ENCODE data around the gene TOMM40L.

TOMM40L gene

DNA sequence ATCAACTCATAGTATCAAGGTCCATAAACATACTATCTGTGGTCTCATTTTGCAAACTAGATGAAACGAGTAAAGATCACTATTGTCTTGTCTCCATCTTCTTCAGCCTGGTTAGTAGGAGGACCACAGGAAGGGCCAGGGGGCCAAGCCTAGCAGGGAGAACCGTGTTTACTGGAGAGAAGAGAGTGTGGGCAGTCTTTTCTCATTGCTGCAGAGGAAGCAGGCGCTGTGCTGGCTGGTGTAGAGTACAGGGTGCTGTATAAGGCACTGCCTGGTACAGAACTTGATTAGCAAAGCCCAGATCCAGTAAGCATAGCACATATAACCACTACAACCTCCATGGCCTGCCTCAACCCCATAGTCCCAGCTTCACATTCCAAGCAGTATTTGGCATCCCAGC, 38.5 kb upstream of the TOMM40L start:
- no peak overlapping the region for H3K9ac ChIP-seq
- no peak for TF ChIP-seq CTCF (IDR thresholded peaks at IDR 0.05)
- no peaks in the 10 kb centered on the region for H3K79me2 ChIP-seq
- no peak overlapping the region for H3K4me2 ChIP-seq (ENCODE audit: low read length)
- no peaks in the 10 kb centered on the region for H3K4me1 ChIP-seq
- no peak overlapping the region for H3K4me3 ChIP-seq (ENCODE audit: low read depth, low read length)
- no peak overlapping the region for H2AFZ ChIP-seq
- H3K27me3 ChIP-seq (ENCODE audit: control insufficient read depth, insufficient read depth, low read length): no peaks in the 10 kb centered on the region
- no peak overlapping the region for H3K27ac ChIP-seq
- no peaks in the 10 kb centered on the region for H3K36me3 ChIP-seq (ENCODE audit: control insufficient read depth, insufficient read depth, low read length)
- H3K9me3 ChIP-seq (ENCODE audit: control insufficient read depth, low read length): no peaks in the 10 kb centered on the region

GRCh38 chr1:161188381-161188780, 37.5 kb upstream of the TOMM40L start:
- no peak overlapping the region for H3K4me2 ChIP-seq (ENCODE audit: low read length)
- H3K79me2 ChIP-seq: no peaks in the 10 kb centered on the region
- no peak overlapping the region for H3K9ac ChIP-seq
- no peaks in the 10 kb centered on the region for H3K36me3 ChIP-seq (ENCODE audit: control insufficient read depth, insufficient read depth, low read length)
- H3K27me3 ChIP-seq (ENCODE audit: control insufficient read depth, insufficient read depth, low read length): no peaks in the 10 kb centered on the region
- TF ChIP-seq CTCF (IDR thresholded peaks at IDR 0.05): no peak
- H3K4me3 ChIP-seq (ENCODE audit: low read depth, low read length): no peak overlapping the region
- no peaks in the 10 kb centered on the region for H3K9me3 ChIP-seq (ENCODE audit: control insufficient read depth, low read length)
- no peak overlapping the region for H2AFZ ChIP-seq
- no peak overlapping the region for H3K27ac ChIP-seq
- no peaks in the 10 kb centered on the region for H3K4me1 ChIP-seq

DNA sequence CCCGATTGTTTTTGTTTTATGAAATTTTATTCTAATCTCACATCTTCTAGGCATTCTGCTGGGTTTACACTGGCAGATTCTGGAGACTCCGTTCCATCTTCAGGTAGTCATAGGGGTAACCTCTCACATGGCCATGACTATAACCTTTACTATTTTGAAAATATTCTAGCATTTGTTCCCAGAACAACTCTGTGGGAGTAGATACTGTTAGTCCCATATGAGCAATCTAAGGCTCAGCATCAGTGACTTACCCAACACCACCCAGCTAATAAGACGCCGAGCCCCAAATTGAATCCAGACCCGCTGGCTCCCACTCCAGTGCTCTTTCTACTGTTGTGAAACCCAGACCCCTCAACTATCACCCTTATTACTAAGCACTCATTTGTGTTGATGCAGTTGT, 36.8 kb upstream of the TOMM40L start:
- H3K27me3 ChIP-seq (ENCODE audit: control insufficient read depth, insufficient read depth, low read length): no peaks in the 10 kb centered on the region
- TF ChIP-seq CTCF (IDR thresholded peaks at IDR 0.05): no peak
- no peaks in the 10 kb centered on the region for H3K9me3 ChIP-seq (ENCODE audit: control insufficient read depth, low read length)
- no peak overlapping the region for H2AFZ ChIP-seq
- H3K4me3 ChIP-seq (ENCODE audit: low read depth, low read length): no peak overlapping the region
- no peaks in the 10 kb centered on the region for H3K79me2 ChIP-seq
- H3K4me2 ChIP-seq (ENCODE audit: low read length): no peak overlapping the region
- H3K4me1 ChIP-seq: no peaks in the 10 kb centered on the region
- no peaks in the 10 kb centered on the region for H3K36me3 ChIP-seq (ENCODE audit: control insufficient read depth, insufficient read depth, low read length)
- no peak overlapping the region for H3K27ac ChIP-seq
- H3K9ac ChIP-seq: no peak overlapping the region

GRCh38 chr1:161190962-161191521, 34.8 kb upstream of the TOMM40L start:
- no peak overlapping the region for H2AFZ ChIP-seq
- no peaks in the 10 kb centered on the region for H3K36me3 ChIP-seq (ENCODE audit: control insufficient read depth, insufficient read depth, low read length)
- no peak for TF ChIP-seq CTCF (IDR thresholded peaks at IDR 0.05)
- no peaks in the 10 kb centered on the region for H3K79me2 ChIP-seq
- H3K27ac ChIP-seq: no peak overlapping the region
- H3K27me3 ChIP-seq (ENCODE audit: control insufficient read depth, insufficient read depth, low read length): no peaks in the 10 kb centered on the region
- no peaks in the 10 kb centered on the region for H3K9me3 ChIP-seq (ENCODE audit: control insufficient read depth, low read length)
- no peaks in the 10 kb centered on the region for H3K4me1 ChIP-seq
- H3K9ac ChIP-seq: no peak overlapping the region
- H3K4me3 ChIP-seq (ENCODE audit: low read depth, low read length): no peak overlapping the region
- H3K4me2 ChIP-seq (ENCODE audit: low read length): no peak overlapping the region

DNA sequence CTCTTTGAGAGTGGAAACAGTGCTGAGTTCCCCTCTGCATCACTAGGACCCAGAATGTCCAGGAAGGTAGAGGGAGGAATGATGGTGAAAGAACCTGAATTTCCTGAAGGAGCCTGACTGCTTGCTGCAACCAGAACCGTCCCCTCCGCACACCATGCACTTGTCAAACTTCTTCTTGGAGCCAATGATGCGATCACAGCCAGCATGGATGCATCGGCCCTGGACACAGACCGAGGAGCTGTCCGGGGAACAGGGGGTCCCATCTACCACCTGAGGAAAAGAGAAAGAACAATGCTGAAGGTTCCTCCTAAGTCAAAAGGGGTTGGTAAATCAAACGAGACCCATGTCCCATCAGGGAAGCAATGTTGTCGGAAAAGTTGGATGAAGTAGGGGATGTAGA, 33.9 kb upstream of the TOMM40L start:
- Histone ChIP-seq H3K9ac (no peak overlapping the region), H2AFZ (no peak overlapping the region), H3K27ac (no peak overlapping the region), H3K4me2 (ENCODE audit: low read length) (no peak overlapping the region), H3K36me3 (ENCODE audit: control insufficient read depth, insufficient read depth, low read length) (no peaks in the 10 kb centered on the region), H3K27me3 (ENCODE audit: control insufficient read depth, insufficient read depth, low read length) (no peaks in the 10 kb centered on the region), H3K4me3 (ENCODE audit: low read depth, low read length) (no peak overlapping the region), H3K79me2 (no peaks in the 10 kb centered on the region), H3K4me1 (no peaks in the 10 kb centered on the region), H3K9me3 (ENCODE audit: control insufficient read depth, low read length) (no peaks in the 10 kb centered on the region)
- TF ChIP-seq CTCF (IDR thresholded peaks at IDR 0.05): no peak
